PC-9 (cell line): ENCODE data around the gene HKDC1.

Experiments
- EZH2 ChIP-seq: fragments of 200-600 bp; sonication (generic); IDR thresholded peaks from 2 replicates; pipeline ENCODE4 v1.8.0; 2017; ENCODE audit warnings: antibody characterized with exemption, low read depth
- TF ChIP-seq, protein P1 (sequence below): fragments of 200-600 bp; sonication (generic); conservative IDR thresholded peaks from 2 replicates; pipeline ENCODE4 v1.6.1; 2017; ENCODE audit warnings: mixed run types, antibody characterized with exemption, mild to moderate bottlenecking, moderate library complexity

- TF ChIP-seq, protein P1, sequence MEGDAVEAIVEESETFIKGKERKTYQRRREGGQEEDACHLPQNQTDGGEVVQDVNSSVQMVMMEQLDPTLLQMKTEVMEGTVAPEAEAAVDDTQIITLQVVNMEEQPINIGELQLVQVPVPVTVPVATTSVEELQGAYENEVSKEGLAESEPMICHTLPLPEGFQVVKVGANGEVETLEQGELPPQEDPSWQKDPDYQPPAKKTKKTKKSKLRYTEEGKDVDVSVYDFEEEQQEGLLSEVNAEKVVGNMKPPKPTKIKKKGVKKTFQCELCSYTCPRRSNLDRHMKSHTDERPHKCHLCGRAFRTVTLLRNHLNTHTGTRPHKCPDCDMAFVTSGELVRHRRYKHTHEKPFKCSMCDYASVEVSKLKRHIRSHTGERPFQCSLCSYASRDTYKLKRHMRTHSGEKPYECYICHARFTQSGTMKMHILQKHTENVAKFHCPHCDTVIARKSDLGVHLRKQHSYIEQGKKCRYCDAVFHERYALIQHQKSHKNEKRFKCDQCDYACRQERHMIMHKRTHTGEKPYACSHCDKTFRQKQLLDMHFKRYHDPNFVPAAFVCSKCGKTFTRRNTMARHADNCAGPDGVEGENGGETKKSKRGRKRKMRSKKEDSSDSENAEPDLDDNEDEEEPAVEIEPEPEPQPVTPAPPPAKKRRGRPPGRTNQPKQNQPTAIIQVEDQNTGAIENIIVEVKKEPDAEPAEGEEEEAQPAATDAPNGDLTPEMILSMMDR: no peak
- TF ChIP-seq EZH2: no peak
Observed at GRCh38 chr10:69287181-69287580, 67.0 kb downstream of the HKDC1 start.
